MG63 (cell line): ENCODE results near the gene ADAMTS8. TPM values are rescaled to one million over a fixed set of nuclear protein-coding genes. Genes with fewer than 3 reads are reported as not detected.
A peak's percentile ranks its signal among the peaks of the same experiment; 100 is the strongest.
"Not testable (repeated sequence)": the region's sequence is repeated elsewhere in the genome, so short reads cannot be mapped to it uniquely, and the experiment has no call there.

Experiments
- DNase-seq: peaks from one replicate; pipeline ENCODE4 v3.0.0-alpha.2; 2020
- H3K27me3 ChIP-seq: fragments of 250-450 bp; sonication (Bioruptor Pico); 2 replicates; pipeline ENCODE4 v1.5.1; 2020; ENCODE audit warnings: mild to moderate bottlenecking, moderate library complexity
- H3K36me3 ChIP-seq: fragments of 250-450 bp; sonication (Bioruptor Pico); 2 replicates; pipeline ENCODE4 v1.5.1; 2020; ENCODE audit warnings: mild to moderate bottlenecking, moderate library complexity
- H3K4me3 ChIP-seq: fragments of 250-450 bp; sonication (Bioruptor Pico); 2 replicates; pipeline ENCODE4 v1.5.1; 2020; ENCODE audit warnings: mild to moderate bottlenecking, moderate library complexity
- H3K9me3 ChIP-seq: fragments of 250-450 bp; sonication (Bioruptor Pico); 2 replicates; pipeline ENCODE4 v1.5.1; 2020; ENCODE audit warnings: mild to moderate bottlenecking, moderate library complexity
- total RNA-seq: library from RNA; depleted of rRNA; stranded (reverse); fragments of >200 nt; shearing (Covaris generic); gene quantifications from 2 replicates; pipeline ENCODE4 v1.2.3, GENCODE V29; 2014; ENCODE audit warnings: low replicate concordance

ADAMTS8 gene
- total RNA-seq, 1 experiment from 2014 or later, result 2.6 TPM

GRCh38 chr11:130448416-130449309 lies 20.3 kb upstream of the ADAMTS8 start, which contains the start of gene ADAMTS15:
Gene ADAMTS15, plus strand, starts transcription at chr11:130448645. Its CDS starts 329 bp downstream, at chr11:130448974.
- no peaks in the 10 kb centered on the region for H3K27me3 ChIP-seq
- H3K36me3 ChIP-seq, result no peaks in the 10 kb centered on the region
- no peaks in the 10 kb centered on the region for H3K9me3 ChIP-seq
- peak; percentile 89 for DNase-seq
- peak within 1 kb of the TSS; percentile 52 for H3K4me3 ChIP-seq

DNA sequence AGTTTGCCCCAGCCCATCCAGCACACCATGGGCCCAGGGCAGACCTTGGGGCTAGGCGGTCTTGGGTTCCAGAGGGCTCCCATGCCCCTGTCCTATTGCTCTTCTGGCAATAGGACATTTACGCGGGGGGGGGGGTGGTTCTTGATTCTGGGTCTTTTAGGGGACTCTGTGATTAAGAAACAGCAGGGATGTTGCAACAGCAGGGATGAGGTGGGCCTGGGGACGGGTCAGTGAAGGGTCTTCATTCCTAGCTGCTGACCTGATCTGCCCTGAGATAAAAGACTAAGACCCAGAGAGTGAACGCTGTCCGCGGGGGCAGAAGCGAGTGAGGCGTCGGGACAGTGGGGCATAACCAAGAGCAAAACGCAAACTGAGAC lies 19.6 kb upstream of the ADAMTS8 start:
- Histone ChIP-seq H3K27me3 (no peaks in the 10 kb centered on the region), H3K9me3 (no peaks in the 10 kb centered on the region), H3K4me3 (peak overlapping the region; percentile 52), H3K36me3 (no peaks in the 10 kb centered on the region)
- DNase-seq, result no peak

DNA sequence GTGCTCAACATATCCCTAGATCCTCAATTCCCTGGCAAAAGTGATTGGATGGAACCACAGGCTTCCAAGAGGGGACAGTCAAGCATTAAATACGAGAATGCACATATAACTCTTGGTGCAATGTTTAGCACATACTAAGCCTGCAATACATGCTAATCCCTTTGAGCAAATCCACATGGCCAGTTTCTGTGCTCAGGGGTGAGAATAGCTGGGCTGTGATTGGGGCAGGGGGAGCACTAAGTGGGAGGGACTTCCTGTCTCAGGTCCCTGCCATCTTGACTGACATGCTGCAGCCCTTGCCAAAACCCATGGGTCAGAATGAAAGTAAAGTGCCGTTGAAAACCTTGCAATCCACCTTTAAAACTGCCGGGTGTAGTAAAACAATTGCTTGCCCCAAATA lies 17.4 kb upstream of the ADAMTS8 start:
- Histone ChIP-seq H3K4me3 (no peak overlapping the region), H3K9me3 (peaks cover 7% of the 10 kb centered on the region), H3K36me3 (no peaks in the 10 kb centered on the region), H3K27me3 (no peaks in the 10 kb centered on the region)
- no peak for DNase-seq

GRCh38 chr11:130442737-130443136 lies 14.3 kb upstream of the ADAMTS8 start:
- no peak overlapping the region for H3K4me3 ChIP-seq
- peaks cover 7% of the 10 kb centered on the region for H3K9me3 ChIP-seq
- peak; percentile 36 for DNase-seq
- H3K36me3 ChIP-seq, result no peaks in the 10 kb centered on the region
- no peaks in the 10 kb centered on the region for H3K27me3 ChIP-seq

DNA sequence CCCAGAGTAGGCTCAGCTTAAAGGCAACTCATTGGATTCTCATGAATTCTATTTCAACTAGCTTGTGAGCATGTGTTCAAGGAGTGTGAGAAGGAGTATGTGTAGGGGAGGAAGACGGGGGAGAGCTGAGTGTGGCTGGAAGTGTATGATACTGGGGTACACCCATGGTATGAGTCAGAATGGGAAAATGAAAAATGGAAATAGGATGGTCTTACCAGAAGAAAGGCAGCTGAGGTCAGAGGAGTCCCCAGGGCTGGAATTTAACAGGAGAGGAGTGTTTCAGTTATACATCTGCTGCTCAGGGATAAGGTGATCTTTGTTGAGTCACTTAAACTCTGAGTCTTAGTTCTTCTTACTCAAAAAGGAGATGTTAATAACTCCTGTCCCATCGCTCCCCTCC lies 13.3 kb upstream of the ADAMTS8 start:
- no peaks in the 10 kb centered on the region for H3K27me3 ChIP-seq
- H3K36me3 ChIP-seq, result no peaks in the 10 kb centered on the region
- no peak for DNase-seq
- H3K9me3 ChIP-seq, result peaks cover 7% of the 10 kb centered on the region
- no peak overlapping the region for H3K4me3 ChIP-seq

DNA sequence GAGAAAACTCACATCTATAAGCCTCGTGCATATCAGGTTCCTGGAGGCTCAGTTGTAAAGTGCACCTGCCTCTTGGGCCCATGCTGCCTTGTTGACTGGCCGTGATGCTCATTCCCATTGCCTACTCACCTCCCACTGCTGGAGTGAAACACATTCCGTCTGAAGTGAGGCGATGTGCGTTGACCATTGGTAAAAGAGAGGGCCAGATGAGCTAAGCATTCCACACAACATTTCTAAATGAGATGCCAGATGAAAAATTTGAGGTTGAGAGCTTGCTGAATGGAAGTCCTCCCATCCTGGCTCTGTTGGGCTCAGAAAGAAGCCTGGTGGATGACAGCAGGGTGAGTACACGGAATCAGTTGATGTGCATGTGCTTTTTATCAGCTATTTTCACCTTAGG lies 11.5 kb upstream of the ADAMTS8 start:
- DNase-seq, result no peak
- Histone ChIP-seq H3K4me3 (no peak overlapping the region), H3K36me3 (no peaks in the 10 kb centered on the region), H3K27me3 (no peaks in the 10 kb centered on the region), H3K9me3 (peaks cover 7% of the 10 kb centered on the region)

- Histone ChIP-seq H3K4me3 (no peak overlapping the region), H3K27me3 (no peaks in the 10 kb centered on the region), H3K36me3 (no peaks in the 10 kb centered on the region), H3K9me3 (peaks cover 7% of the 10 kb centered on the region)
- DNase-seq, result no peak
These were observed 10.7 kb upstream of the ADAMTS8 start for GRCh38 chr11:130439160-130439519.

DNA sequence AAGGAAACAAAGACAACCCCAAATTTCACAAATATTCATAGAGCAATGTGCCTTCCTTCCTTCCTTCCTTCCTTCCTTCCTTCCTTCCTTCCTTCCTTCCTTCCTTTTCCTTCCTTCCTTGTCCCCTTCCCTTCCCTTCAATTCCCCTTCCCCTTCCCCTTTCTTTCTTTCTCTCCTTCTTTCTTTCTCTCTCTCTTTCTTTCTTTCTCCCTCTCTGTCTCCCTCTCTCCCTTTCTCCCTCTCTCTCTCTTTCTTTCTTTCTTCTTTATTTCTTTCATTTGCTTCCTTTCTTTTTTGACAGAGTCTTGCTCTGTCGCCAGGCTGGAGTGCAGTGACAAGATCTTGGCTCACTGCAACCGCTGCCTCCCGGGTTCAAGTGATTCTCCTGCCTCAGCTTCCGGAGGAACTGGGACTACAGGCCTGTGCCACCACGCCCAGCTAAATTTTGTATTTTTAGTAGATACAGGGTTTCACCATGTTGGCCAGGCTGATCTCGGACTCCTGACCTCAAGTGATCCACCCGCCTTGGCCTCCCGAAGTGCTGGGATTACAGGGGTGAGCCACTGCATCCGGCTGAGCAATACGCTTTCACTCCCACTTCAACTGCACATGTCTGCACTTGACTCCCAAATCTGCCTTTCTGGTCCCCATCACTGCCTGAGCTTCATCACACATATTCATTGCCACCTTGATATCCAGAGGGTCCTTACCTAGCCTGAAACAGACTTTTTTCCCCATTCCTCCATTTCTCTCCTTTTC lies 10.2 kb upstream of the ADAMTS8 start:
- not testable (repeated sequence) for DNase-seq, H3K36me3 ChIP-seq, H3K4me3 ChIP-seq, H3K9me3 ChIP-seq, H3K27me3 ChIP-seq

DNA sequence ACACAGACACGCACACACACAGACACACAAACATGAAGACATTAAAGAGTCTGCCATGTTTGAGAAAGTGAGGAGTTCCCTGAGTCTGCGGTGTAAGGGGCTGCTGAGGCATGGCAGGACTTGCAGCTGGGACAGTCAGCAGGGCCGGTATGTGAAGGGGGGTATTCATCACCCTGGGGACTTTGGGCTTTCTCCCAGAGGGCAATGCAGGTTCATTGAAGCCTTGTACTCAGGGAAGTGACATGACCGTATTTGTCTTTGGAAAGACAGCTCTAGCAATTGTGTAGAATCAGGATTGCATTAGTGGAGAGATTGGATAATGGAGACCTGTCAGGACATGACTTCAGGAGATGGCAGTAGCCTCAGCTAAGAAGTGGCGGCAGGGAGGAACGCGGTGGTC lies 9.4 kb upstream of the ADAMTS8 start:
- Histone ChIP-seq H3K4me3 (no peak overlapping the region), H3K36me3 (no peaks in the 10 kb centered on the region), H3K9me3 (peaks cover 7% of the 10 kb centered on the region), H3K27me3 (no peaks in the 10 kb centered on the region)
- no peak for DNase-seq

GRCh38 chr11:130436171-130436570 lies 7.8 kb upstream of the ADAMTS8 start:
- Histone ChIP-seq H3K9me3 (peaks cover 3% of the 10 kb centered on the region), H3K36me3 (no peaks in the 10 kb centered on the region), H3K27me3 (no peaks in the 10 kb centered on the region), H3K4me3 (no peak overlapping the region)
- no peak for DNase-seq

DNA sequence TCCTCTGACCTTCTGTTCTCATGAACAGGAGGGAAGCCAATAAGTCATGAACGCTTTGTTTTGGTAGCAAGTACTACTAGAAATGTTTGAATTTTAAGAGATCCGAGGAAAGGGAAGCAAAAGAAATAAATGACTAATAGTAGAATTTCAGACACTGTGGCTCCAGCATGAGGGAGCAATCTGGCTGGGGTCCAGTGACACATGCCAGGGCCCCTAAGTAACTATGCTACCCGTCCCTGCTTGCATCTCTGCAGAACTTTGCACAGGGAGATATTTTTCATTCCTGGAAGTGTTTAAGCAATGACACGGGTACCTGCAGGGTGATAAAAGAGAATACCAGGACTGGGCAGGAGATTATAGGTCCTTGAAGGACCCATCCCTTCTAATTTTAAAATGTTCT lies 7.3 kb upstream of the ADAMTS8 start:
- no peaks in the 10 kb centered on the region for H3K9me3 ChIP-seq
- no peaks in the 10 kb centered on the region for H3K27me3 ChIP-seq
- H3K4me3 ChIP-seq, result no peak overlapping the region
- peak; percentile 68 for DNase-seq
- H3K36me3 ChIP-seq, result no peaks in the 10 kb centered on the region

DNA sequence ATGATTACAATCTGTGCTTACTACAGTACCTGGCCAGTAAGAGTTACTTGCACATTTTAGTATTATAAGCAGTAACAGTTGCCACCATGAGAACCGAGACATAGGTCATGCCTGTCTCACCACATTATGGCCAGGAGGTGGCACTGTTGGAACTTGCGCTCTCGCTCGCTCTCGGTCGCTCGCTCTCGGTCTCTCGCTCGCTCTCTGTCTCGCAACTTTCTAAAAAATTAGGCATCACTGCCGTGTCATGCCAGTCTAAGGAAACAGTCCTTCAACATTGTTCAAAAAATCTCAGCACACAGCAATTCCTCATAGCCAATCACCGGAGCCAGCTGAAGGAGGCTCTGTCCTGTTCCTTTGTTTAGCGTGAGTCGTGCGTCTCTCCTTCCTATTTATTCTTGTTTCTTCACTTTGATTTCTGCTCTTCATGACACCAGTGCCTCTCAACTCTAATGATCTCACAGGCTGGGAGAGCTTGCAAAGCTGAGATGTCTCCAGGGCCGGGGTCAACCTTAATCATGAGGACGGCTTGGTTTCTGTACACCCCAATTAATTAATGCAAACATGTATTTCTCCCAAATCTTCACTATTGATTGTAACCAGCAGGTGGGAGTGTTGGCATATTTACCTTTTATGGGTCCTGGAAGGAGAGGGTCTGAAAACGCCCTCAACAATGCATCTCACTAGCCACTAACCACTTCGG lies 6.3 kb upstream of the ADAMTS8 start:
- DNase-seq, result peak; percentile 64
- H3K9me3 ChIP-seq, result no peaks in the 10 kb centered on the region

GRCh38 chr11:130433357-130433756 lies 4.9 kb upstream of the ADAMTS8 start:
- H3K4me3 ChIP-seq, result no peak overlapping the region
- DNase-seq, result no peak
- no peaks in the 10 kb centered on the region for H3K9me3 ChIP-seq
- no peaks in the 10 kb centered on the region for H3K36me3 ChIP-seq
- peaks cover 14% of the 10 kb centered on the region for H3K27me3 ChIP-seq

More for the DNA sequence above, 6.3 kb upstream of the ADAMTS8 start:
- H3K36me3 ChIP-seq, result no peaks in the 10 kb centered on the region
- H3K27me3 ChIP-seq, result peaks cover 4% of the 10 kb centered on the region; the same call in 1 of the 2 replicates
- peak overlapping the region; percentile 46 for H3K4me3 ChIP-seq

GRCh38 chr11:130431801-130432200 lies 3.4 kb upstream of the ADAMTS8 start:
- H3K9me3 ChIP-seq, result no peaks in the 10 kb centered on the region
- H3K36me3 ChIP-seq, result no peaks in the 10 kb centered on the region
- H3K27me3 ChIP-seq, result peaks cover 24% of the 10 kb centered on the region
- no peak overlapping the region for H3K4me3 ChIP-seq
- DNase-seq, result no peak

- no peak overlapping the region for H3K4me3 ChIP-seq
These were observed 2.9 kb upstream of the ADAMTS8 start for GRCh38 chr11:130431331-130431773.

DNA sequence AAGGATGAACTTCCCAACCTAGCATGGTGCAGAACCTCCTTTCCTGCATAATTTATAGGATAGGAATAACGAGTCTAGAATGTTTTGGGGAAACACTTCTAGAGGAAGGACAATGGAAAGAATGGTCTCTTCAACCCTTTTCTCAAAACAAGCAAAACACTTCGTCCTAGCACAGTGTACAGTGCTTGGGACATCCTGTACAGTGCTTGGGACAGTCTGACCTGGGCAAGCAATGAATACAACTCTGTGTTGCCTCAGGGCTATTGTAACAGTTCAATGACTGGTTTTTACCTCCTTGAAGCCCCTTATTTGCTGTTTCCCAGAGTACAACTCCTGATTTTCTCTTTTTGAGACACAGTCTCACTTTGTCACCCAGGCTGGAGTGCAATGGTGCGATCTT lies 1.6 kb upstream of the ADAMTS8 start:
- DNase-seq, result no peak
- H3K27me3 ChIP-seq, result peaks cover 31% of the 10 kb centered on the region
- no peak overlapping the region for H3K4me3 ChIP-seq
- H3K36me3 ChIP-seq, result no peaks in the 10 kb centered on the region
- no peaks in the 10 kb centered on the region for H3K9me3 ChIP-seq

More at GRCh38 chr11:130431331-130431773, 2.9 kb upstream of the ADAMTS8 start:
- no peaks in the 10 kb centered on the region for H3K36me3 ChIP-seq
- peak; percentile 47 for DNase-seq
- H3K27me3 ChIP-seq, result peaks cover 29% of the 10 kb centered on the region
- H3K9me3 ChIP-seq, result no peaks in the 10 kb centered on the region

- DNase-seq, result no peak
- Histone ChIP-seq H3K9me3 (no peaks in the 10 kb centered on the region), H3K36me3 (no peaks in the 10 kb centered on the region), H3K27me3 (peaks cover 31% of the 10 kb centered on the region), H3K4me3 (no peak overlapping the region)
These were observed 792 bp upstream of the ADAMTS8 start for GRCh38 chr11:130429120-130429681.
